Gastroesophageal sphincter (tissue), 4 donors: ENCODE data around the gene FAM50B. TPM values are rescaled to one million over a fixed set of nuclear protein-coding genes. Genes with fewer than 3 reads are reported as not detected.

Experiments
- ATAC-seq: fragments of 150-250 bp; one replicate; pipeline ENCODE4 v1.9.1; 2016; ENCODE audit warnings: mild to moderate bottlenecking, moderate library complexity
- H3K27ac ChIP-seq, 4 donors: fragments of 200-600 bp; sonication (generic) in 3 of 4; 1 replicate in 3 of 4; 2 replicates in 1 of 4; pipeline ENCODE4 v1.5.1; 2016 to 2019
- H3K27me3 ChIP-seq: fragments of 200-600 bp; sonication (generic); one replicate; pipeline ENCODE4 v1.5.1; 2019
- H3K36me3 ChIP-seq, 2 donors: fragments of 200-600 bp; sonication (generic); one replicate each; pipeline ENCODE4 v1.5.1; 2019; ENCODE audit warnings: control low read depth in 1 of 2
- H3K4me1 ChIP-seq, 3 donors: fragments of 200-600 bp; sonication (generic); 1 replicate in 2 of 3; 2 replicates in 1 of 3; pipeline ENCODE4 v1.5.1; 2016 to 2019; ENCODE audit warnings: control low read depth in 2 of 3
- H3K4me3 ChIP-seq, 2 donors: fragments of 200-600 bp; sonication (generic); one replicate each; pipeline ENCODE4 v1.5.1; 2019; ENCODE audit warnings: mild to moderate bottlenecking in 1 of 2, moderate library complexity in 1 of 2
- H3K9me3 ChIP-seq, 3 donors: fragments of 200-600 bp; sonication (generic); one replicate each; pipeline ENCODE4 v1.5.1; 2017 to 2019; ENCODE audit warnings: control low read depth in 2 of 3
- CTCF ChIP-seq, 4 experiments: fragments of 200-600 bp in 2 of 4; fragments of 450-650 bp in 2 of 4; sonication (generic) in 1 of 4; IDR thresholded peaks; one replicate each; pipeline ENCODE4 v1.5.1; 2017 to 2019; ENCODE audit warnings: antibody characterized with exemption in 4 of 4, mild to moderate bottlenecking in 2 of 4, moderate library complexity in 2 of 4
- EP300 ChIP-seq: sonication (generic); formaldehyde crosslinking; IDR thresholded peaks from one replicate; pipeline ENCODE4 v1.6.1; 2017; ENCODE audit warnings: antibody characterized with exemption, mild to moderate bottlenecking
- POLR2A ChIP-seq, 2 donors: fragments of 450-650 bp; IDR thresholded peaks; one replicate each; pipeline ENCODE4 v1.6.1; 2017; ENCODE audit warnings: antibody characterized with exemption in 2 of 2, mild to moderate bottlenecking in 2 of 2, moderate library complexity in 1 of 2
- POLR2AphosphoS5 ChIP-seq: sonication (generic); formaldehyde crosslinking; IDR thresholded peaks from one replicate; pipeline ENCODE4 v1.6.1; 2017; ENCODE audit warnings: antibody characterized with exemption
- WGBS, 2 donors: methylation state at CpG; one replicate each; pipeline ENCODE4 v1.1.5; 2018; ENCODE audit warnings: low coverage in 1 of 2; 5-methylcytosine and 5-hydroxymethylcytosine counted together
- total RNA-seq, 4 donors: library from RNA; depleted of rRNA; stranded (reverse); fragments of >200 nt; gene quantifications; one replicate each; pipeline ENCODE4 v1.1.0, GENCODE V29; 2016

Gene FAM50B
- total RNA-seq, 4 donors from 2014 or later = 14.7 to 23.7 (median 18.8) TPM

GRCh38 chr6:3899970-3900439 is 50.8 kb downstream of the FAM50B start:
- ATAC-seq = no peak
- Histone ChIP-seq H3K36me3 (no peaks in the 10 kb centered on the region), H3K9me3 (no peaks in the 10 kb centered on the region), H3K27ac (no peak overlapping the region), H3K4me3 (no peak overlapping the region), H3K27me3 (no peaks in the 10 kb centered on the region), H3K4me1 (no peaks in the 10 kb centered on the region)
- 63 to 83% methylated on average over 5 of the region's 14 CpGs for WGBS, 2 donors
- TF ChIP-seq EP300 (no peak), POLR2A (IDR thresholded peaks at IDR 0.05) (no peak), POLR2AphosphoS5 (no peak), CTCF (IDR thresholded peaks at IDR 0.05) (no peak)

Other genes with a start within 250 kb of the FAM50B start
- 100 to 1,000 TPM in 3 of 4 donors, 10 to 100 TPM in 1; 78.3 to 182 (median 152) TPM for gene PXDC1, start 97.7 kb upstream of the FAM50B start, total RNA-seq
- gene FAM217A, start 229.8 kb downstream of the FAM50B start, total RNA-seq = not detected